Ovary (tissue), 3 donors: ENCODE data around the gene ERLEC1.

Source experiments
- POLR2A ChIP-seq: fragments of 450-650 bp; IDR thresholded peaks from one replicate; pipeline ENCODE4 v1.6.1; 2017; ENCODE audit warnings: antibody characterized with exemption, mild to moderate bottlenecking, moderate library complexity
- TF ChIP-seq, protein P1 (sequence below), 3 donors: fragments of 450-650 bp in 2 of 3; fragments of 200-600 bp in 1 of 3; IDR thresholded peaks; one replicate each; pipeline versions ENCODE4 v1.5.1 to v1.8.0; 2016 to 2022; ENCODE audit warnings: antibody characterized with exemption in 3 of 3, mild to moderate bottlenecking in 1 of 3
- donor health status: DM: no; HTN: no; CAD: no.

DNA sequence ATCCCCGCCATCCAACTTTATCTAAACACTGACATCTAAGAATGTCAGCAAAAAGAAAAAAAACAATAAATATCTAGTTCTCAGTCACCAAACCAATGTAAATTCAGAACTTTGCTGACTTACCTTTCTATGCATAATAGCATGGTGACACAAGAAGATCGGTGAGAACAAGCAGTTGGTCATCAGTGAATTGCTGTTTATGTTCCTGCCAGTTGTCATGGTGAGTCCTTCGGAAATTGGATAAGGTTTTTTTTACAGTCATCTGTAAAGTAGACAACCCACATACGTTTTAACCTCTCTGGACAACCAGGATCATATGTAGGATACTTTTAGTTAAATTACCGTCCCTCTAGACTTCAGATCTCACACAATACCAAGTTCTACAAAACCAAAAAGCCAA lies 79.1 kb downstream of the ERLEC1 start:
- TF ChIP-seq, protein P1, sequence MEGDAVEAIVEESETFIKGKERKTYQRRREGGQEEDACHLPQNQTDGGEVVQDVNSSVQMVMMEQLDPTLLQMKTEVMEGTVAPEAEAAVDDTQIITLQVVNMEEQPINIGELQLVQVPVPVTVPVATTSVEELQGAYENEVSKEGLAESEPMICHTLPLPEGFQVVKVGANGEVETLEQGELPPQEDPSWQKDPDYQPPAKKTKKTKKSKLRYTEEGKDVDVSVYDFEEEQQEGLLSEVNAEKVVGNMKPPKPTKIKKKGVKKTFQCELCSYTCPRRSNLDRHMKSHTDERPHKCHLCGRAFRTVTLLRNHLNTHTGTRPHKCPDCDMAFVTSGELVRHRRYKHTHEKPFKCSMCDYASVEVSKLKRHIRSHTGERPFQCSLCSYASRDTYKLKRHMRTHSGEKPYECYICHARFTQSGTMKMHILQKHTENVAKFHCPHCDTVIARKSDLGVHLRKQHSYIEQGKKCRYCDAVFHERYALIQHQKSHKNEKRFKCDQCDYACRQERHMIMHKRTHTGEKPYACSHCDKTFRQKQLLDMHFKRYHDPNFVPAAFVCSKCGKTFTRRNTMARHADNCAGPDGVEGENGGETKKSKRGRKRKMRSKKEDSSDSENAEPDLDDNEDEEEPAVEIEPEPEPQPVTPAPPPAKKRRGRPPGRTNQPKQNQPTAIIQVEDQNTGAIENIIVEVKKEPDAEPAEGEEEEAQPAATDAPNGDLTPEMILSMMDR (IDR thresholded peaks at IDR 0.05): no peak
- no peak for TF ChIP-seq POLR2A
